Neutrophil (primary cell): Measurements from ENCODE around the gene MAP3K2.

Source experiments
- H3K27ac ChIP-seq: fragments of 200-600 bp; sonication (generic); 2 replicates; pipeline ENCODE4 v1.5.1; 2016; ENCODE audit warnings: mild to moderate bottlenecking, moderate library complexity
- H3K27me3 ChIP-seq: fragments of 200-600 bp; sonication (generic); 2 replicates; pipeline ENCODE4 v1.6.0; 2016; ENCODE audit warnings: mild to moderate bottlenecking
- H3K36me3 ChIP-seq: fragments of 200-600 bp; sonication (generic); 2 replicates; pipeline ENCODE4 v1.5.1; 2017
- H3K4me1 ChIP-seq, 2 experiments: fragments of 200-600 bp in 1 of 2; sonication (generic) in 1 of 2; 1 replicate in 1 of 2; 2 replicates in 1 of 2; pipeline versions ENCODE4 v1.5.1 to v1.6.1; 2013 to 2016; ENCODE audit warnings: low read depth in 1 of 2, low read length in 1 of 2, mild to moderate bottlenecking in 1 of 2, moderate library complexity in 1 of 2; ENCODE audit not compliant: control insufficient read depth in 1 of 2, insufficient read depth in 1 of 2
- H3K4me3 ChIP-seq, 2 experiments: fragments of 200-600 bp in 1 of 2; sonication (generic) in 1 of 2; 1 replicate in 1 of 2; 2 replicates in 1 of 2; pipeline ENCODE4 v1.5.1; 2013 to 2016; ENCODE audit warnings: low read depth in 1 of 2, low read length in 1 of 2, mild to moderate bottlenecking in 1 of 2, moderate library complexity in 1 of 2
- H3K9me3 ChIP-seq: fragments of 200-600 bp; sonication (generic); 2 replicates; pipeline ENCODE4 v1.5.1; 2016
- CTCF ChIP-seq: fragments of 200-600 bp; sonication (generic); IDR thresholded peaks from 2 replicates; pipeline ENCODE4 v1.5.1; 2016; ENCODE audit warnings: antibody characterized with exemption

Gene MAP3K2

GRCh38 chr2:127386764-127387654 lies 766 bp downstream of the MAP3K2 start:
- Histone ChIP-seq H3K4me1 (peaks cover 64 to 75% of the 10 kb centered on the region in 2 experiments), H3K27me3 (no peaks in the 10 kb centered on the region)
- TF ChIP-seq CTCF, result no peak

DNA sequence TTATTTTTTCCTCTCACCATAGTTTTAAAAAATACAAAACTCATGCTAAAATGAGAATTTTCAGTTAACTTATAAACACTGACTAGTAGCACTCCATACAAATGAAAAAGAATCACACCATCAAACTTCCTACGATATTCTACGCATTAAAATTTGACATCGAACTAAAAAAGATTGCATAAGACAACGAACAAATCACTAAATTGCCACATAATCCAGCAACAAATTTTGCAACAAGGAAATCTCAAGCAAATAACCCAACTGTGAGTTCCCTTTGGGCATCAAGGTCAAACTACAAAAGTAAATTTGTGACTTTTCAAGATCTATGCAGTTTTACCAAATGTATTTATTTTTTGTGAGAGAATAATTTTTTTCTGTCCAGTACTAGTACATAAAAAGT lies 1.5 kb downstream of the MAP3K2 start:
- Histone ChIP-seq H3K4me3 (peak overlapping the region; percentile 92), H3K9me3 (no peaks in the 10 kb centered on the region), H3K27me3 (no peaks in the 10 kb centered on the region), H3K27ac (peak overlapping the region; percentile 100), H3K4me1 (peaks cover 60 to 75% of the 10 kb centered on the region in 2 experiments), H3K36me3 (no peaks in the 10 kb centered on the region)
- TF ChIP-seq CTCF, result no peak

More at GRCh38 chr2:127386764-127387654, 766 bp downstream of the MAP3K2 start:
- H3K27ac ChIP-seq, result peak overlapping the region; percentile 100
- peak overlapping the region; percentile 92 for H3K4me3 ChIP-seq
- H3K9me3 ChIP-seq, result no peaks in the 10 kb centered on the region
- no peaks in the 10 kb centered on the region for H3K36me3 ChIP-seq

- no peak for TF ChIP-seq CTCF
- H3K4me1 ChIP-seq, result peaks cover 43 to 58% of the 10 kb centered on the region in 2 experiments
- H3K27ac ChIP-seq, result peak overlapping the region; percentile 100
- peak overlapping the region; percentile 26 to 92 for H3K4me3 ChIP-seq
- no peaks in the 10 kb centered on the region for H3K36me3 ChIP-seq
- H3K27me3 ChIP-seq, result no peaks in the 10 kb centered on the region
- no peaks in the 10 kb centered on the region for H3K9me3 ChIP-seq
Observed at GRCh38 chr2:127384529-127384928, 3.2 kb downstream of the MAP3K2 start.

DNA sequence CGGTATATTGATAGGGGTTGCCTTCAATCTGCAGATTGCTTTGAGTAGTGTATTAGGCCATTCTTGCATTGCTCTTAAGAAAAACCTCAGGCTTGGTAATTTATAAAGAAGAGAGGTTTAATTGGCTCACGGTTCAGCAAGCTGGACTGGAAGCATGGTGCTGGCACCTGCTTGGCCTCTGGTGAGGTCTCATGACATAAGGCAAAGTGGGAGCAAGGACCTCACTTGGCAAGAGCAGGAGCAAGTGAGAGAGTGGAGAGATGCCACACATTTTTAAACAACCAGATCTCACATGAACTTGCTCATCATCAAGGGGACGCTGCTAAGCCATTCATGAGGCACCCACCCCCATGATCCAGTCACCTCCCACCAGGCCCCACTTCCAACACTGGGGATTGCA lies 4.9 kb downstream of the MAP3K2 start:
- H3K36me3 ChIP-seq, result no peaks in the 10 kb centered on the region
- H3K4me1 ChIP-seq, result peaks cover 29 to 47% of the 10 kb centered on the region in 2 experiments
- no peaks in the 10 kb centered on the region for H3K27me3 ChIP-seq
- H3K27ac ChIP-seq, result peak overlapping the region; percentile 54
- no peaks in the 10 kb centered on the region for H3K9me3 ChIP-seq
- no peak for TF ChIP-seq CTCF
- no peak overlapping the region for H3K4me3 ChIP-seq

DNA sequence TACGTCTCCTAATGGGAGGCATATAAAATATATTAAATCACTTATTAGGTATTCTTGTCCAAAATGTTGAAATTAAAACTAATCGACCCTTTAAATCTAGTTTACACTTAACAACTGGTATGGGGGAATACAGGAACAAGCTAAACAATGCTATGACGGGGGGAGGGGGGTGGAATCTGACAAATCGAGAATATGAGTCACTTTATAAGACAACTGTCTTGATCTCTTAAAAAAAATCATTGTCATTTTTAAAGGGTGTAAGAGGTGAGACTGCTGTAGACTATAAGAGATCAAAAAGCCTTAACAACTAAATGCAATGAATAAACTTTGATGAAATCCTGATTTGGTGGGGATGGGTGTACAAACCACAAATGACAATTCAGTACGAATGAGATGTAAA lies 6.0 kb downstream of the MAP3K2 start:
- Histone ChIP-seq H3K36me3 (no peaks in the 10 kb centered on the region), H3K27ac (peak overlapping the region; percentile 54), H3K9me3 (no peaks in the 10 kb centered on the region), H3K27me3 (no peaks in the 10 kb centered on the region), H3K4me1 (peaks cover 26 to 49% of the 10 kb centered on the region in 2 experiments), H3K4me3 (no peak overlapping the region)
- no peak for TF ChIP-seq CTCF
